K562 (cell line): ENCODE measurements around the gene ESR2. TPM values are rescaled to one million over a fixed set of nuclear protein-coding genes. Genes with fewer than 3 reads are reported as not detected.
A peak's percentile ranks its signal among the peaks of the same experiment; 100 is the strongest.

ENCODE experiments used
- CREM ChIP-seq: IDR thresholded peaks from 2 replicates; pipeline ENCODE4 v1.6.1; 2014; ENCODE audit warnings: antibody characterized with exemption, low read depth
- ETV5 ChIP-seq: sonication (generic); formaldehyde crosslinking; IDR thresholded peaks from 2 replicates; pipeline ENCODE4 v1.4.0; 2020; ENCODE audit warnings: low read depth, mild to moderate bottlenecking, missing genetic modification reagents
- GATA2 ChIP-seq: sonication (generic); formaldehyde crosslinking; IDR thresholded peaks from 2 replicates; pipeline ENCODE4 v1.4.0; 2020; ENCODE audit warnings: mild to moderate bottlenecking, missing genetic modification reagents
- HNRNPK ChIP-seq: fragments of 200-400 bp; formaldehyde crosslinking; IDR thresholded peaks from one replicate; pipeline ENCODE4 v1.6.1; 2018; ENCODE audit warnings: mild to moderate bottlenecking, low read depth, low read length; ENCODE audit not compliant: poor library complexity, severe bottlenecking
- KDM5B ChIP-seq: fragments of 200-600 bp; sonication (generic); IDR thresholded peaks from 2 replicates; pipeline ENCODE4 v1.6.1; 2012; ENCODE audit warnings: low read depth, mild to moderate bottlenecking, moderate library complexity, low read length, control low read depth, inconsistent platforms; ENCODE audit not compliant: insufficient replicate concordance
- MECOM ChIP-seq: fragments of 250-450 bp; sonication (Bioruptor Pico); IDR thresholded peaks from 2 replicates; pipeline ENCODE4 v1.8.0; 2022; ENCODE audit warnings: inconsistent platforms
- MYC ChIP-seq, 2 experiments: fragments of 250-450 bp in 1 of 2; sonication (Bioruptor Pico) in 1 of 2; IDR thresholded peaks; 2 replicates each; pipeline versions ENCODE4 v1.5.1 to v1.6.1; 2012 to 2021; ENCODE audit warnings: low read depth in 2 of 2, borderline replicate concordance in 1 of 2, improper control_type of control experiment in 1 of 2, low read length in 1 of 2, mild to moderate bottlenecking in 1 of 2, moderate library complexity in 1 of 2
- NFIC ChIP-seq: fragments of 450-650 bp; IDR thresholded peaks from 2 replicates; pipeline ENCODE4 v1.6.1; 2017; ENCODE audit warnings: mild to moderate bottlenecking, inconsistent platforms
- PHF21A ChIP-seq: fragments of 450-650 bp; IDR thresholded peaks from 2 replicates; pipeline ENCODE4 v1.6.1; 2017; ENCODE audit warnings: low read depth, borderline replicate concordance
- PTTG1 ChIP-seq: fragments of 450-650 bp; IDR thresholded peaks from 2 replicates; pipeline ENCODE4 v1.6.1; 2016; ENCODE audit warnings: low read depth, mild to moderate bottlenecking, missing genetic modification characterization, missing compliant biosample characterization
- SIRT6 ChIP-seq: IDR thresholded peaks from one replicate; pipeline ENCODE4 v1.6.1; 2012; ENCODE audit warnings: low read depth, mild to moderate bottlenecking, control low read depth, inconsistent platforms, low read length, moderate library complexity
- SMAD1 ChIP-seq: fragments of 150-350 bp; IDR thresholded peaks from 2 replicates; pipeline ENCODE4 v1.6.1; 2014; ENCODE audit warnings: low read length, low read depth; ENCODE audit not compliant: partially characterized antibody
- XRCC5 ChIP-seq: fragments of 200-400 bp; formaldehyde crosslinking; IDR thresholded peaks from 2 replicates; pipeline ENCODE4 v1.6.1; 2017; ENCODE audit warnings: low read depth, mild to moderate bottlenecking, low read length
- ZC3H8 ChIP-seq: fragments of 450-650 bp; IDR thresholded peaks from 2 replicates; pipeline ENCODE4 v1.6.1; 2017
- ZFP1 ChIP-seq: fragments of 450-650 bp; formaldehyde crosslinking; IDR thresholded peaks from 2 replicates; pipeline ENCODE4 v1.4.0; 2020; ENCODE audit warnings: mild to moderate bottlenecking, mixed read lengths
- ZNF253 ChIP-seq: fragments of 250-450 bp; sonication (Bioruptor Pico); conservative IDR thresholded peaks from 2 replicates; pipeline ENCODE4 v1.6.1; 2021; ENCODE audit warnings: mild to moderate bottlenecking
- ZNF354B ChIP-seq: fragments of 250-450 bp; sonication (Bioruptor Pico); IDR thresholded peaks from 2 replicates; pipeline ENCODE4 v1.4.0; 2020
- ZNF41 ChIP-seq: fragments of 250-450 bp; sonication (Bioruptor Pico); conservative IDR thresholded peaks from 2 replicates; pipeline ENCODE4 v1.4.0; 2020; ENCODE audit warnings: mild to moderate bottlenecking
- ZNF436 ChIP-seq: fragments of 250-450, 450-650 bp; sonication (Bioruptor Pico); formaldehyde crosslinking; IDR thresholded peaks from 2 replicates; pipeline ENCODE4 v1.7.0; 2020; ENCODE audit warnings: mild to moderate bottlenecking
- ZNF561 ChIP-seq: fragments of 450-650 bp; formaldehyde crosslinking; conservative IDR thresholded peaks from 2 replicates; pipeline ENCODE4 v1.4.0; 2020; ENCODE audit warnings: mild to moderate bottlenecking, moderate library complexity
- polyA plus RNA-seq, 8 experiments: library from polyadenylated mRNA; depleted of rRNA in 4 of 8; stranded (reverse) in 5 of 8; unstranded in 3 of 8; fragments of >200 nt; fragmentation: Nextera tagmentation in 2 of 8; fragmentation: Illumina TruSeq in 1 of 8; extraction: Ambion mirVana in 2 of 8; extraction: Trizol in 1 of 8; gene quantifications; 2 replicates each; pipeline versions ENCODE4 v1.2.1 to v1.2.3, GENCODE V29; 2011 to 2014; ENCODE audit warnings: inconsistent platforms in 1 of 8, missing spikeins in 1 of 8
- total RNA-seq, 7 experiments: library from RNA; depleted of rRNA in 6 of 7; stranded (reverse); fragments of >200 nt in 6 of 7; fragmentation: Illumina TruSeq in 2 of 7; extraction: Trizol in 2 of 7; gene quantifications; 2 replicates each; pipeline versions ENCODE4 v1.2.1 to v1.2.3, GENCODE V29; 2011 to 2021; ENCODE audit warnings: low replicate concordance in 1 of 7
- TF ChIP-seq, protein P1 (sequence below): fragments of 250-450 bp; sonication (Bioruptor Pico); IDR thresholded peaks from 2 replicates; pipeline ENCODE4 v1.5.0; 2021; ENCODE audit warnings: mild to moderate bottlenecking, moderate library complexity
- TF ChIP-seq, protein P2 (sequence below): fragments of 450-650 bp; IDR thresholded peaks from 2 replicates; pipeline ENCODE4 v1.6.1; 2018; ENCODE audit warnings: mild to moderate bottlenecking, low read depth; ENCODE audit not compliant: partially characterized antibody
- TF ChIP-seq, protein P3 (sequence below): fragments of 200-400 bp; formaldehyde crosslinking; IDR thresholded peaks from 2 replicates; pipeline ENCODE4 v1.6.1; 2017; ENCODE audit warnings: mild to moderate bottlenecking, low read depth, low read length, moderate library complexity

ESR2 gene
- total and polyA plus RNA-seq, 9 of the 15 experiments (the other 6 are each of a cell fraction or from before 2014, with no cell fraction given), result 0.07 to 3.8 (median 2.0) TPM

DNA sequence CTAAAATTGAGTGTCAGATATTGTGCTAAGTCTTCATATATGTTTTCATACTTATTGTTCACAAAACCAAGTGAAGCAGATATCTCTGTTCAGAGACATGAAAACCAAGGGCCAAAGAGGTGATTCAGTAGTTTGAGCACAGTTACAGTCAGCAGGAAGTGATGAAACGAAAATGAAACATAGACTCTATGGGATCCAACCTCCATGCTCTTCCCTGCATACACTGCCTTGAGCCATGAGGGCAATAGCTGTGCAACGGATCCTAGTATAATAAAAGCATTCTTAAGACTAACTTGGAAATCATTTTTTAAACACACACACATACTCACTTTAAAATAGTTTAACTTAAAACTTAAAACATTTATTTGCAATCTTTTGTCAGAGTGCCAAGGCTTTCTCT, 27.9 kb downstream of the ESR2 start (continued):
- TF ChIP-seq ZNF436, result no peak
- TF ChIP-seq ZC3H8, result no peak
- TF ChIP-seq ZNF354B (CRISPR knock-in tag), result no peak
- TF ChIP-seq XRCC5, result no peak
- no peak for TF ChIP-seq CREM
- no peak for TF ChIP-seq SIRT6
- no peak for TF ChIP-seq ZNF253 (CRISPR knock-in tag)
- TF ChIP-seq ETV5 (CRISPR knock-in tag), result 0 out of 2 replicates have a peak, but pooled peaks have one; percentile 22
- TF ChIP-seq KDM5B, result no peak
- TF ChIP-seq PTTG1, result no peak
- TF ChIP-seq ZNF41 (CRISPR knock-in tag), result no peak
- TF ChIP-seq PHF21A, result no peak
- no peak for TF ChIP-seq ZNF561 (CRISPR knock-in tag)
- TF ChIP-seq, protein P1, sequence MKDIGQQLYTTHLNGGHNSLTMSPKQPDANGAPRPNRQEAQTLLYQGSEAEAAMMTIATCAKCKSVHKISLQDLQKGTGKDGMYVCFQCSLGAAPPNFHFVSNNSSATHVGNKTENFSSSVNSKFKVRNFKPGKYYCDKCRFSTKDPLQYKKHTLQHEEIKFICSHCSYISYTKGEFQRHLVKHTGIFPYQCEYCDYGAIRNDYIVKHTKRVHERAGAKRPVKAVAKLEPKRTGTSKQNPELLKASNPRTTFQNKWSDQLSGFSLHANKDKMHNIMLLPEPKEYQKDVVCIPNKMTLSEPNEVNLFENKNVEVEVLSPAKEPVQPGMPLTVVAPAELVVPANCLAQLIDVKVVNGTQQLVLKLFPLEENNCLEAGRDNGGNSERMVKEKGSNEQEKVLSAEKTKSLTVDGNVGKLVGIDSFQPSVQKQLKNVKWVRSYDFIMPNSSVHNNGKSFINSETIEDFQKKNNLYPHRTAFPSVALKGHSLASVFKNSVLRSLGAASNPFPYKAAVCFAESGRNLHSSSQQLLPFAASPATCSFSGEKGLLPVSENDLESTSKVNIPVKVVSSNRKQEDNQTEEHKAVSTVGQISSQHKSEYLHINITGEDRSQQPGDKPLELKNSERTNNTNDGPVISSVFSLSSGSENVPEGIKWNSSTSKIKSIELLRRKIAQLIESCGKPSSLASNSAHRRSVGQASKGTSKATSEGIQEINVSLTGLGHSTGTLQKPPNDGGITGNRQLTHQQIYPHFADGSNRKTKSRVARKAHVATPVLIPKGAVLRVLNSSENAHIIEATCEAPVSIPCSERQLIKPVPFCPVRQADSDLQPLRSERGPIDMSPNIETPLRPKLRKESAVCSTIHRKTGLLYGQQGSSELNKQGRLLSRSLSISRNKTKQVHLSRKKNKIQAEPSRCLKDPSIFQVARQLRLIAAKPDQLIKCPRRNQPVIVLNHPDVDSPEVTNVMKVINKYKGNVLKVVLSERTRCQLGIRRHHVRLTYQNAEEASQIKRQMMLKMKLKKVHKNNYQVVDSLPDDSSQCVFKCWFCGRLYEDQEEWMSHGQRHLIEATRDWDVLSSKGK (CRISPR knock-in tag), result no peak
- no peak for TF ChIP-seq HNRNPK
- peak; percentile 27; the same call in 1 of the 2 replicates for TF ChIP-seq NFIC
- 0 out of 2 replicates have a peak, but pooled peaks have one; percentile 50 for TF ChIP-seq MECOM (CRISPR knock-in tag)
- TF ChIP-seq, protein P2, sequence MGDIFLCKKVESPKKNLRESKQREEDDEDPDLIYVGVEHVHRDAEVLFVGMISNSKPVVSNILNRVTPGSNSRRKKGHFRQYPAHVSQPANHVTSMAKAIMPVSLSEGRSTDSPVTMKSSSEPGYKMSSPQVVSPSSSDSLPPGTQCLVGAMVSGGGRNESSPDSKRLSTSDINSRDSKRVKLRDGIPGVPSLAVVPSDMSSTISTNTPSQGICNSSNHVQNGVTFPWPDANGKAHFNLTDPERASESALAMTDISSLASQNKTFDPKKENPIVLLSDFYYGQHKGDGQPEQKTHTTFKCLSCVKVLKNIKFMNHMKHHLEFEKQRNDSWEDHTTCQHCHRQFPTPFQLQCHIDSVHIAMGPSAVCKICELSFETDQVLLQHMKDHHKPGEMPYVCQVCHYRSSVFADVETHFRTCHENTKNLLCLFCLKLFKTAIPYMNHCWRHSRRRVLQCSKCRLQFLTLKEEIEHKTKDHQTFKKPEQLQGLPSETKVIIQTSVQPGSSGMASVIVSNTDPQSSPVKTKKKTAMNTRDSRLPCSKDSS, result no peak
- TF ChIP-seq ZFP1 (CRISPR knock-in tag), result no peak
- TF ChIP-seq SMAD1, result no peak
- TF ChIP-seq GATA2, result no peak
- TF ChIP-seq, protein P3, sequence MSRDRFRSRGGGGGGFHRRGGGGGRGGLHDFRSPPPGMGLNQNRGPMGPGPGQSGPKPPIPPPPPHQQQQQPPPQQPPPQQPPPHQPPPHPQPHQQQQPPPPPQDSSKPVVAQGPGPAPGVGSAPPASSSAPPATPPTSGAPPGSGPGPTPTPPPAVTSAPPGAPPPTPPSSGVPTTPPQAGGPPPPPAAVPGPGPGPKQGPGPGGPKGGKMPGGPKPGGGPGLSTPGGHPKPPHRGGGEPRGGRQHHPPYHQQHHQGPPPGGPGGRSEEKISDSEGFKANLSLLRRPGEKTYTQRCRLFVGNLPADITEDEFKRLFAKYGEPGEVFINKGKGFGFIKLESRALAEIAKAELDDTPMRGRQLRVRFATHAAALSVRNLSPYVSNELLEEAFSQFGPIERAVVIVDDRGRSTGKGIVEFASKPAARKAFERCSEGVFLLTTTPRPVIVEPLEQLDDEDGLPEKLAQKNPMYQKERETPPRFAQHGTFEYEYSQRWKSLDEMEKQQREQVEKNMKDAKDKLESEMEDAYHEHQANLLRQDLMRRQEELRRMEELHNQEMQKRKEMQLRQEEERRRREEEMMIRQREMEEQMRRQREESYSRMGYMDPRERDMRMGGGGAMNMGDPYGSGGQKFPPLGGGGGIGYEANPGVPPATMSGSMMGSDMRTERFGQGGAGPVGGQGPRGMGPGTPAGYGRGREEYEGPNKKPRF, result no peak
- peak; percentile 42; the same call in 1 of the 2 replicates for TF ChIP-seq MYC (IDR thresholded peaks at IDR 0.05; ENCODE audit: low read depth, low read length)
- no peak for TF ChIP-seq MYC (CRISPR knock-in tag; IDR thresholded peaks at IDR 0.05; ENCODE audit: borderline replicate concordance, low read depth)
